Kidney glomerular epithelial cell (primary cell): ENCODE results near the gene RPTOR.
"Not testable (repeated sequence)": the region's sequence is repeated elsewhere in the genome, so short reads cannot be mapped to it uniquely, and the experiment has no call there.

Source experiments
- DNase-seq: peaks from one replicate; lab custom pipeline; 2025; lab: John Stamatoyannopoulos, UW

Gene RPTOR

GRCh38 chr17:80743181-80743771 lies 198.6 kb downstream of the RPTOR start:
- peak; percentile 12 for DNase-seq

- not testable (repeated sequence) for DNase-seq
These were observed 199.3 kb downstream of the RPTOR start for GRCh38 chr17:80743973-80744372.

DNA sequence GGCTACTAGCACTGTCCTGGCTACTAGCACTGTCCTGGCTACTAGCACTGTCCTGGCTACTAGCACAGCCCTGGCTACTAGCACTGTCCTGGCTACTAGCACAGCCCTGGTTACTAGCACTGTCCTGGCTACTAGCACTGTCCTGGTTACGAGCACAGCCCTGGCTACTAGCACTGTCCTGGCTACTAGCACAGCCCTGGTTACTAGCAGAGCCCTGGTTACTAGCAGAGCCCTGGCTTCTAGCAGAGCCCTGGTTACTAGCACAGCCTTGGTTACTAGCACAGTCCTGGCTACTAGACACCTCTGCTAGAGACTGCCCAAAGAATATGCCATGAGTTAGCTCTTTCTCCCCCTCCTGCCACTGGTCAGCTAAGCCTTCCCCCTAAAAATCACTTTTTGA lies 200.1 kb downstream of the RPTOR start:
- not testable (repeated sequence) for DNase-seq

DNA sequence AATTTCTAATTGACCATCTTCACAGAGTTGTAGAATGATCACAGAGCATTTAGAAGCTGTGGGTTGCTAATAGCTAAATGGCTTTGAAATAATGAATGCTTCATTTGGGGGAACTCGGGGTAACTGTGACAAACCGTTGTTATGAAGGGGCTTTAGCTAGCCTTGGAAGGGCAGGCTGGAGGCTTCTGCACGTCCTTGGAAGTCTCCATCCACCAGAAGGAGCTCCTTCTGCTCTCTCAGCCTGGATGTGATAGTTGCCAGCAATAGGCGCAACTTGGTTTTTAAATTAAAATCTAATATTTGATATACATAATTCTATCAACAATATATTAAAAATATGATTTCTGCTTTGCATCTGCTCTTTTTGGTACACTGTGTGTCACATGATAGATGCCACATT lies 200.5 kb downstream of the RPTOR start:
- no peak for DNase-seq

GRCh38 chr17:80746262-80746935 lies 201.8 kb downstream of the RPTOR start:
- DNase-seq = no peak

- no peak for DNase-seq
These were observed 202.8 kb downstream of the RPTOR start for GRCh38 chr17:80747469-80747868.

- no peak for DNase-seq
These were observed 205.0 kb downstream of the RPTOR start for GRCh38 chr17:80749611-80750010.

DNA sequence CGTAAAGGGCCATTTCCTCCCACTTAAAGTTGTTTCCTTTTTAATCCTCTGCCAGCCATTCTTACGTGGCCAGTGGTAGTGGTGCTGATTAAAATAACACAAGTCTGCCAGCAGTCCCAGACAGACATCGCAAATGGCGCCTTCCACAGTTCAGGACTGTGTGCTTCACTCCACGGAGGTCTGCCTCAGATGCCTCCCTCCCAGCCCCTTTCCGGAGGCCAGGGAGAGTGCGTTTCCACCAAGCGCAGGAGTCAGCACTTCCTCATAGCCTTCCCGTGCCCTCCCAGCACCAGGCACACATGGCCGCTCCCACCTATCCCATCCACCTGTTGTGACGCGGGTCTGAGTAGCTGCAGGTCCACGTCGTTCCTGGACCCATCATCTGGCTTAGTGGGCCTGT lies 205.6 kb downstream of the RPTOR start:
- DNase-seq = no peak

DNA sequence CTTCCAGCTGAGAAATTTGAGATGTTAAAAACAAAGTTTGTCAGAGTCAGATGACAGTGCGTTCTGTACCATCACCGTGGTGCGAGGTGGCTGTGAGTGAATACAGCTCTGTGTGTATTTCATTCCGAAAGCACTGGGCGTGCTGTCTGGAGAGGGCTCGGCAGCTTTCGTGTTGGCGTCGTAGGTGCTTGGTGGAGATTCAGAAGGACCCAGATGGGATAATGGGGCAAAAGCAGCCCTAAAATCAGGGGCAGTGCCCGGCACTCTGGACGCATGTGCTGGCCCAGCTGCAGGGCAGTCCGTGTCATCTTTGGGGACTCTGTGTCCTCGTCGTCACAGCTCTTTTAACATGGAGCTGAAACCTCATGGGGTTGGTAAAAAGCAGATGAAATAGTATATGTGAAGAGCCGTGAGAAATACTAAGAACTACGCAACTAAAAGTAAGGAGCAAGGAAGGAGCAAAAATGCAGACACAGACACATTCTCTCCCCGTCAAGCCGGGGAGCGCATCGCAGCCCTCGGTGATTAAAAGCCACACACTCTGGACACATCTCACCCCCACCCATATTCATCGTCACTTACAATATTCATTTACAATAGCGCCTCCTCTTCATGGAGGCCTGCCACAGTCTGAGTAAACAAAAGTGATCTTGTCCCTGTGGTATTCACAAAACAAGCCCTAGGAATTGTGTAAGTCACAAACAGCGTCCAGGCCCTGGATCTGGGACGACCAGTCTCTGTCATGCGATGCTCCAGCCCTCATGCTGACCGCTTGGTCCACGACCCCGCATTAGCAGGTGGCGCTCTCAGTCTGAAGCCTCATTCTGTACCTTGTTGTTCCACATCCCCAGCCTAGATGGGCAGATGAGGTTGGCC lies 206.7 kb downstream of the RPTOR start:
- no peak for DNase-seq

- DNase-seq = no peak
These were observed 207.4 kb downstream of the RPTOR start for GRCh38 chr17:80751946-80752581.

- no peak for DNase-seq
These were observed 209.2 kb downstream of the RPTOR start for GRCh38 chr17:80753685-80754345.

DNA sequence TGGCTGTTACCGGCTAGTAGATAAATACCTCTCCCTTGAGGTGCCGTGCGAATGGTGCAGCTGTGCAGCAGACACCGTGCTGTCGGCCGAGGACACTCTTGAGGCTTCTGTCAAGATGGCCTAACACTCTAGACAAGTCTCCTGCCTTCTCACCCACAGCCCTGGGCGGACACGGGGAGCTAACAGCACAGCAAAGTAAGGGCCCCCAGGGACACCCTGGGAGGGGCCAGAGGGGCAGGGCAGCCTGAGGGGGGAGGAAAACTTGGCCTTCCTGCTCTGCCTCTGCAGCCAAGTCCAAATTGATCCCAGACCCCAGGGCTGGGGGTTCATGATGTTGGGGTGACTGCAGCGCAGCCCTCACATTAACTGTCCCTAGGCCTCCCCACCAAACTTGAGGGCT lies 210.2 kb downstream of the RPTOR start:
- DNase-seq = no peak

DNA sequence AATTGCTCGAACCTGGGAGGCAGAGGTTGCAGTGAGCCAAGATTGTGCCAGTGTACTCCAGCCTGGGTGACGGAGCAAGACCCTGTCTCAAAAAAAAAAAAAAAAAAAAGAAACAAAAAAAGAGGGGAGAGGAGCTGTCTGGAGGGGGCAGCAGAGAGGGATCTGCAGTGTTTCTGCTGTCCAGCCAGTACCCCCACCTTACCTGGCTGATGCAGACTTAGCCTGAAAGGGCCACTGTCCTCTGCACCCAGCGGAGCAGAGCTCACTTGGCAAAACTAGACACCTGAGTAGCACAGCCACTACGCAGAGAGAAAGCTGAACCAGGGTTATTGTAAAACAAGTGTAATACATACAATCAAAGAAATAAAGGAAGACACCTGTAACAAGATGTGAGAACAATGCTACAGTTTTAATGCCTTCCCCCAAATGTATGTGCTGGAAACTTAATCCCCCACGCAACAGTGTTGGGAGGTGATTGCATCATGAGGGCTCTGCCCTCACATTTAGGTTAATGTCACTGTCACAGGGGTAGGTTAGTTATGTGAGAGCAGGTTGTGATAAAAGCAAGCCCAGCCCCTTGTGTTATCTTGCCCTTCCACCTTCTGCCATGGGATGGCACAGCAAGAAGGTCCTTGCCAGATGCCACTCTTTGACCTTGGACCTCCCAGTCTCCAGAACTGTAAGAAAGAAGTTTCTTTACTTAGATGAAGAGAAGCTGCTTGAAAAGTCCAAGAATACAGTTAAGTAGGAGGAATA lies 211.2 kb downstream of the RPTOR start:
- no peak for DNase-seq

DNA sequence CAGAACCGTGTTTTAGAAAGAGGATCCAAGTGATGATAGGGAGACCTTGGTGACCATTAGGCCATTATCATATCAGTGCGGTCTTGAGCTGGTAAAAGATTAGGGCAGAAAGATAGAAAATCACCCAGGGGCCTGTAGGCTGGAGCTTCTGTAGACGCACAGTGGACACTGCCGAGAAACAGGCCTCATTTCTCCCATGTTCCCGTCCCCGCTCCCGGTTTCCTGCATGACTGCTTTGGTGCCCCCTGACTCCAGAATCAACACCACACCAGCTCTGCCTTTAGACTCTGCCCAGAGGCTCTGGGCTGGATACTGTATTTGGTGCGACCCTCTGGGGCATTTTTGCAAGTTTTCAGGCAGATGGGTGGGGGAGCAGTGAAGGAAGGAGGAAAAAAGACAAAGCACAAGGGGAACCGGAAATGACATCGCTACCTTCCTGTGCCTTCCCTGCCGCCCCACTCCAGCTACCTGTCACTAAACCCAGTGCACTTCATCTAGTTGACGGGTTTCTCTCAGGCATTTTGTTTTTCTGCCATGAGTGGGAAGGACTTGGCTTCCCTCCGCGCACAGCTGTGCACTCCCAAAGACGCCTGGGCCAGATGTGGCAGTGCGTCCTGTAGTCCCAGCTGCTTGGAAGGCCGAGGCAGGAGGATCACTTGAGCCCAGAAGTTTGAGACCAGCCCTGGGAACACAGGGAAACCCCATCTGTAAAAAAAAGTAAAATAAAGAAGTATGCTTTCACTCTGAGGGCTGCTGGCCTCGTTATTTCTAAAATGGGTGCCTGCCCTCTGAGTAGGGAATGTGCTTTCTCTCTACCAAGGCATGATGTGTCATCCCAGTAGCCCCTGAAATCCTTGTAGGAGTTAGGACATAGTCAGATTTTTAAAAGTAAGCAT lies 214.1 kb downstream of the RPTOR start:
- DNase-seq = no peak

DNA sequence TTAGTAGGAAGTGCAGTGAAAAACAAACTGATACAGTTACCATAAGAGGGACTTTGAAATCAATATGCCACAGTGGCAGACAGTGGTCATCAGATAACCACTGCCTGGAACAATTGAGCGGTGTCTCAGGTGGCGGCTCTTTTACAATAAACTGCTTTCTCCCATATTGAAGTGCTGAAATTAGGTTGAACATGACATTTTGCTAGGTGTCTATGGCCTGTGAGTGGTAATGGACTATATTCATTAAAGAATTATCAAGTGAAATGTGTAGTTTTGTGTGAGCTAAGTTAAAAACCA lies 214.7 kb downstream of the RPTOR start:
- no peak for DNase-seq

- no peak for DNase-seq
These were observed 215.9 kb downstream of the RPTOR start for GRCh38 chr17:80760511-80760911.

DNA sequence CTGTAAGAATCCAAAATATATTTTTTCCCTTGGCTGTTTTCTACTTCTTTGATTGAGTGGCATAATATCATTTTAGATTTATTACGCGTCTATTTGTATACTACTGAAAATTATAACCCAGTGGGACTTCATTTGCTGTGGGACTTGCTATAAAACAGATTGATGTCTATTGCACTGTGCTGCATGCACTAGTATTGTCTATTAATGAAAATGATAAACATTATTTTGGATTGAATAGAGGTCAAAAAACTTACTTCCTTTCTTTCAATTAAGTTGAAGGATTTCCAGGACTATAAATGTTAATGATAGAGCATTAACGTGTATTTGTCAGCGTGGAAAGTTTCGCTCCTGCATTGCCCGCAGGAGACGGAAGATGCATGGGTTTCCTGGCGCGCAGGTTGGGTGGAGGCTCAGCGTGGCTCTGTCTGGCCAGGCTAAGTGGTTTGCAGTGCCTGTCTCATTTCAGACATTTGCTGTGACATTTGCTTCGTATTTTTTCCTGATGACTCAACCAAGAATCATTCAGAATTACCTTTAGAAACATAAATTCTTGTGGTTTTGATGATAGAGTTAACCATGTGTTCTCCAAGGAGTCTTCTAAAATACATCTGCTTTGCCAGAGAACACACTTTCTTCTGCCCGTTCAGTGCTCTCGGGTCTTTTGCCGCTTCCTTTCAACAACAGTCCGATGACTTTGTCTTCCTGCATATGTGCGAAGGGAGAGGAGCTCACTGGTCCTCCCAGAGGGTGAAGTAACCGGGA lies 216.7 kb downstream of the RPTOR start:
- DNase-seq = peak; percentile 80

- DNase-seq = no peak
These were observed 217.4 kb downstream of the RPTOR start for GRCh38 chr17:80762076-80762475.

- no peak for DNase-seq
These were observed 218.7 kb downstream of the RPTOR start for GRCh38 chr17:80763293-80763867.
